ENCODE measurements around the gene PMPCA. TPM values are rescaled to one million over a fixed set of nuclear protein-coding genes. Genes with fewer than 3 reads are reported as not detected.

PMPCA gene, protein sequence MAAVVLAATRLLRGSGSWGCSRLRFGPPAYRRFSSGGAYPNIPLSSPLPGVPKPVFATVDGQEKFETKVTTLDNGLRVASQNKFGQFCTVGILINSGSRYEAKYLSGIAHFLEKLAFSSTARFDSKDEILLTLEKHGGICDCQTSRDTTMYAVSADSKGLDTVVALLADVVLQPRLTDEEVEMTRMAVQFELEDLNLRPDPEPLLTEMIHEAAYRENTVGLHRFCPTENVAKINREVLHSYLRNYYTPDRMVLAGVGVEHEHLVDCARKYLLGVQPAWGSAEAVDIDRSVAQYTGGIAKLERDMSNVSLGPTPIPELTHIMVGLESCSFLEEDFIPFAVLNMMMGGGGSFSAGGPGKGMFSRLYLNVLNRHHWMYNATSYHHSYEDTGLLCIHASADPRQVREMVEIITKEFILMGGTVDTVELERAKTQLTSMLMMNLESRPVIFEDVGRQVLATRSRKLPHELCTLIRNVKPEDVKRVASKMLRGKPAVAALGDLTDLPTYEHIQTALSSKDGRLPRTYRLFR
- 114 and 124 TPM in 2 replicates for total RNA-seq

DNA sequence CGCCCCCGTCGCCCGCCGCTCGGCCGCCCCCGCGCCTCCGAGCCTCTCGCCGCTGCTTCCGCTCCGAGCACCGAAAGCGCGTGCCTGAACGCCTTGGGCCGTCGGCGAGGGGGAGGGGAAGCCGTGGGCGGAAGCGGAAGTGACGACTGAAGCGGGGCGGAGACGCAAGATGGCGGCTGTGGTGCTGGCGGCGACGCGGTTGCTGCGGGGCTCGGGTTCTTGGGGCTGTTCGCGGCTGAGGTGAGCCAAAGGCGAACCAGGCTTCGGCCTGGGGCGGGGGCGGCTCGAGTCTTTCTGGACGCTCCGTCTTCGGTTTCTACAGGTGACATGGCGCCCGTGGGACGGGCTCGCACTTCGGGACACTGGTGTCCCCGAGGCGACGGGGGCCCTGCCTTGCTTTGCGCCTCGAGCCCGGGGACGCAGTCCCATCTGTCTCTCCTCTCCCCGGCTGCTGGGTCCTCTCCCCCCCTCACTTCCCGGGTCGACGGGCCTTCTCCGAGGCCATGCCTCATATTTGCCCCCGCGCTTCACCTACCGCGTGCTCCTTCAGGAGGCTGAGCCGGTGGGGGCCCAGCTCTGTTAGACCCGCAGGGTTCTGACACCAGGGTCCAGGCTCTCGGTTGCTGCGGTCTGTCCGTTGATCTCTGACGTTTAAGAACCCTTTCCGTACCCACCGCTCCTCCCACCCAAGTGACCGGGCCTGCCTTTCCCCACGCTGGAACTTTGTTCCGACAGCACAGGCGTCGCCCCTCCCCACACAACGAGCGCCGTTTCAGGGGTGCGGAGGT, at the start of gene PMPCA, which contains the start of gene ENTR1:
TSS of gene PMPCA (plus strand) at position 159 of the 788 bp plus-strand sequence. CDS start at position 170, 11 bp downstream.
TSS of gene ENTR1 (minus strand) at position 115 of the 788 bp plus-strand sequence. CDS start 217 bp downstream, outside the sequence.
- Mint-ChIP-seq H3K4me3 (peak within 1 kb of the TSS; percentile 94), H3K4me1 (peaks cover 40% of the 10 kb centered on the region), H3K27me3 (no peaks in the 10 kb centered on the region), H3K36me3 (ENCODE audit: low read depth) (peaks cover 55% of the 10 kb centered on the region), H3K27ac (peak within 1 kb of the TSS; percentile 95), H3K9me3 (no peaks in the 10 kb centered on the region)
- intact Hi-C loops (cut with micrococcal nuclease), result loop anchor here (1.0 to 5.0 kb wide), 4 partner anchors 10 to 163 kb away; partner anchors contain the start of genes INPP5E, NOTCH1, QSOX2 and SNAPC4
- peak; percentile 99 for DNase-seq

DNA sequence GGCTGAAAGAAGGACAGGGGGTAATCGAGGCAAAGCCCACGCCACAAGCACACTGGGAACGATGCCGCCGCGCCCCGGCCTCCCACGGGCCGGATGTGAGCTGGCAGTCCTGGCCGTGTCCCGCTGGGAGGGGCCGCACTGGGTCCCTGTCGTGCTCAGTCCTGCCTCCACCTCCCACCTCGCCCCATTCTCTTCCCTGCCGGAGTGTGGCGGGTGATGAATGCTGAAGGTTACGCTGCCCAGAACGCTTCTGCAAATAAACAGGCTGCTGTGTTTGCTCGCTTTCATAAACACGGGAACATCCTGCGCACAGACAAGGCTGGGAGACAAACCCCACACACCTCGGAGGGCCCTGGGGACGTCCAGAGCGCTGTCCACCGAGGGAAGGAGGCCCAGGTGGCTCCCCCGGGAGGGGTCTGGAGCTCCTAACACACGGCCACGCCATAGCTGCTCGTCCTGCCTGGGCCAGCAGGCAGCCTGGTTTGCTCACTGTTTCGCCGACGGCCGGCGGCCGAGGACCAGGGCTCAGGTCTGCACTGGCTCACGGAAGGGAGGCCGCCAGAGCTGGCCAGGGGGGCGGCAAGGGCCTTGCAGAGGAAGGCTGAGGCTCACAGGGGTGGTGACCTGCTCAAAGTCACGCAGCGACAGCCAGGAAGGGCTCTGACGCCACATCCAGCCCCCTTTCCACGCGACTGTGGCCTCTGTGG, 49.3 kb upstream of the PMPCA start:
- no peaks in the 10 kb centered on the region for H3K9me3 Mint-ChIP-seq
- no peak overlapping the region for H3K27ac Mint-ChIP-seq
- intact Hi-C loops (cut with micrococcal nuclease), result no loop called here
- H3K27me3 Mint-ChIP-seq, result no peaks in the 10 kb centered on the region
- peaks cover 4% of the 10 kb centered on the region for H3K4me1 Mint-ChIP-seq
- no peak for DNase-seq
- H3K4me3 Mint-ChIP-seq, result no peak overlapping the region
- peaks cover 5% of the 10 kb centered on the region for H3K36me3 Mint-ChIP-seq (ENCODE audit: low read depth)

DNA sequence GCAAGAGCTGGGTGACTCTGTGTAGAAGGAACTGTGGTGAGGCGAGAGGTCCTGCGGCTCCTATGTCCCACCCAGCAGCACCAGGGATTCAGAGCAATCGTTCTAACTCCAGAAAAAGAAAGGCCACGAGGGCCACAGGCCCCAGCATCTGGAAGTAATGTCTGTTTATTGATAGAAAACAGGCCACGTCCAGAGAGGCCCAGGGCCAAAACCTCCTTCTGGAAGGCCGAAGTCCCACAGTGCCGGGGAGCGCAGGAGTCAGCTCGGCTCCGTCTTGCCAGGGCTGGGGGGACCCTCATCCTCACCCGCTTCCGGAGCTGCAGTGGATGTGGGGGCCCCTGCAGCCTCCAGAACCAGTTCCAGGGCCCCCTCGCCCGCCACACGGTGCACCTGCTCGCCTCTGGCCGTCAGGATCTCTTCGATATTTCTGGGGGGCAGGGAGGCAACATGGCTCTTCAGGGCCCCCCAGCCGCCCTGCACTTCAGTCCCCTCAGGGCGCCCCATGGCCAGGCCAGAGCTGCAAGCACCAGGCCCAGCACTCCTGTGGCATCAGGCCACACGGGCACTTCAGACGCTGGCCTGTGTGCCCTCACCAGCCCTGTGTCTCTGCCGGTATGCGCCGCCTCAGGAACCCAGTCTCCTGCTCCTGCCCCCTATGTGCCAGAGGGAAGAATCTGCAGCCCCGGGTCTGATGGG, 48.6 kb upstream of the PMPCA start:
- H3K4me3 Mint-ChIP-seq, result no peak overlapping the region
- H3K9me3 Mint-ChIP-seq, result no peaks in the 10 kb centered on the region
- H3K36me3 Mint-ChIP-seq (ENCODE audit: low read depth), result peaks cover 5% of the 10 kb centered on the region
- peaks cover 4% of the 10 kb centered on the region for H3K4me1 Mint-ChIP-seq
- intact Hi-C loops (cut with micrococcal nuclease), result no loop called here
- DNase-seq, result no peak
- no peak overlapping the region for H3K27ac Mint-ChIP-seq
- no peaks in the 10 kb centered on the region for H3K27me3 Mint-ChIP-seq

DNA sequence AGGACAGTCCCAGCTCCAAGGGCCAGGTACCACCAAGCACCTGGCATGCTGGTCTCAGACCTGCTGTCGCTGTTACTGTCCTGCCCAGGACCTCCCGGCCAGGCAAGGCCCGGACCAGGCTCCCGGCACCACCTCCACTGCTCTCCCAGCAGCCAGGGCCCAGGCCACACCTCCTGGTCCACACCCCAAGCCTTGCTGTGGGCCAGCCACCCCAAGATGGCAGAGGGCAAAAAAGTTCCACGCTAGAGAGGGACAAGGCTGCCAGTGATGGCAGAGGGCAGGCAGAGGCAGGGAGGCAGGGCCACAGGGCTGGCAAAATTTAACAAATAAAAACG, 48.0 kb upstream of the PMPCA start:
- Mint-ChIP-seq H3K27me3 (no peaks in the 10 kb centered on the region), H3K4me3 (no peak overlapping the region), H3K27ac (no peak overlapping the region), H3K4me1 (peaks cover 4% of the 10 kb centered on the region), H3K9me3 (no peaks in the 10 kb centered on the region), H3K36me3 (ENCODE audit: low read depth) (peaks cover 5% of the 10 kb centered on the region)
- intact Hi-C loops (cut with micrococcal nuclease), result no loop called here
- peak; percentile 63 for DNase-seq

DNA sequence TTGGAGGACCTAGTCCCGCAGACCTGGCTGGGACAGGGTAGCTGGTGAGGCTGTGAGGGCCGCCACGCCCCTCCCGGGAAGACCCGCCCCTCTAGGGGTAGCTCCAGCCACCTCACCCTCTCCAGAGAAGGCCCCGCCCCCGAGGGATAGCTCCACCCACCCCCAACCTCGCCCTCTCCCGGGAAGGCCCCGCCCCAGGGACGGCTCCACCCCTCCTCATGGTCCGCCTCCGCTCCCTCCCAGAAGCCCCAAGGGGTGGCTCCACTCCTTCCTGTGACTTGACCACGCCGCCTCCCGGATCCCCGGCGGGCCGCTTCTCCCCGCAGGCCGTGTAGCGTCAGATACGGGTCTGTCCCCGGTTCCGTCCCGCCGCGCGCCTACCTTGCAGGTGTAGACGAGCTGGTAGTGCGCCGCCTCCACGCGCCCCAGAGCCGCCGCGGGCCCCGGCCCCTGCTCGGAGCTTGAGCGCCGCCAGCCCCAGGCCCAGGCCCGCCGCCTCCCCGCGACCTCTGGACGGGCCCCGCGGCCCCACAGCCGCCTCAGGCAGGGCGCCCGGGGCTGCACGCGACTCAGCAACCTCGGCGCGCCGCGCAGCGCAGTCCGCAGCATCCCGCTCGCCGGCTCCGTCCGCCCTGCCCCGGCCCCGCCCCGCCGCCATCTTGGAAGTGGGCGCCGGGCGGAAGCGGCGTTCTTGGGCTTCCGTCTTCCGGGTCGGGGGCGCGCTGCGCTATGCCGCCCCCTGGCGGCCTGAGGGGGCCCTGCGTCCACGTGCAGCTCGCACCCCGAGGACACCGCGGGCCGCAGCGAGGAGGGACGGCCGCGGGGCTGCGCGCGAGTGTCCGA, 47.1 kb upstream of the PMPCA start, which contains the start of gene DNLZ:
TSS of gene DNLZ (minus strand) at position 639 of the 843 bp plus-strand sequence. CDS start at position 609, 30 bp downstream.
- Mint-ChIP-seq H3K27ac (peak within 1 kb of the TSS; percentile 89), H3K9me3 (no peaks in the 10 kb centered on the region), H3K4me3 (peak within 1 kb of the TSS; percentile 83), H3K27me3 (no peaks in the 10 kb centered on the region), H3K4me1 (peaks cover 4% of the 10 kb centered on the region), H3K36me3 (ENCODE audit: low read depth) (peaks cover 5% of the 10 kb centered on the region)
- DNase-seq, result peak; percentile 97
- intact Hi-C loops (cut with micrococcal nuclease), result loop anchor here (1.0 kb wide), 1 partner anchor 37 kb away; the partner anchor contains the start of gene SNAPC4

DNA sequence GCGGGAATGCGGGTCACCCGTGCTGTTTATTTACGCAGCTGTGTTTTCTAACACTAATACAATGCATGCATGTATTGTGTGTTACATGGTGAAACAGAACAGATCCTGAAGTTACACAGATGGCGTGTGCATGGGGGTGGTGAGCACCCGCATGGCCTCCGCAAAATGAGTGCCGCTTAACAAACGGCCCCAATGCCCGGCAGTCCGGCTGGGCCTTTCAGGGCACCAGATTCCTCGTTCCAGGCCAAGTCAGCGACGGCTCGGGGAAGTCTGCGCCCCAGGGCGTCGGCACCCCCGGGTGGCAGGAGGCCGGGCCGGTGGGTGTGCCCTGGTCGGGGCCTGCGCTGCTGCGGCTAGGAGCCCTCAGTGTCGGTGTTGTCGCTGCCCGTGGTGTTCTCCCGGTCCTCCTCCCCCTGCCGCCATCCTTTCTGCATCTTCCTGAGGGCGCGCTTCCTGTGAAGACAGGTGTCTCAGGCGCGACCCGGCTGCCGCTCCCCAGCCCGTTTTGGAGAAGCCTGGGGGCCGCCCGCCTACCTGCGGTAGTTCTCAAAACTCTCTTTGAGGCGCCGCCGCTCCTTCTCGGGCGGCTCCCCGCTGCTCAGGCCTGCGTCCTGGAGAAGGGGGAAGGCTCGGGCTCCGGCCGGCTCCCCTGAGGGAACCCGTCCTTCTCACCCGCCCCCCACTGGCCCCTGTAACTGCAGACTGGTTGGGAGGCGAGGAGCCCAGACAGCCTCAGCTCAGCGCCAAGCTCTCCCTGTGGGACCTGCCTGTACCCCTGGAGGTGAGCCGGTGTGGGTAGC, 46.3 kb upstream of the PMPCA start:
- intact Hi-C loops (cut with micrococcal nuclease), result loop anchor here (1.0 kb wide), 1 partner anchor 36 kb away; the partner anchor contains the start of gene SNAPC4
- Mint-ChIP-seq H3K9me3 (no peaks in the 10 kb centered on the region), H3K36me3 (ENCODE audit: low read depth) (peaks cover 5% of the 10 kb centered on the region), H3K4me1 (peaks cover 4% of the 10 kb centered on the region), H3K27ac (peak overlapping the region; percentile 16), H3K4me3 (peak overlapping the region; percentile 53), H3K27me3 (no peaks in the 10 kb centered on the region)
- no peak for DNase-seq

DNA sequence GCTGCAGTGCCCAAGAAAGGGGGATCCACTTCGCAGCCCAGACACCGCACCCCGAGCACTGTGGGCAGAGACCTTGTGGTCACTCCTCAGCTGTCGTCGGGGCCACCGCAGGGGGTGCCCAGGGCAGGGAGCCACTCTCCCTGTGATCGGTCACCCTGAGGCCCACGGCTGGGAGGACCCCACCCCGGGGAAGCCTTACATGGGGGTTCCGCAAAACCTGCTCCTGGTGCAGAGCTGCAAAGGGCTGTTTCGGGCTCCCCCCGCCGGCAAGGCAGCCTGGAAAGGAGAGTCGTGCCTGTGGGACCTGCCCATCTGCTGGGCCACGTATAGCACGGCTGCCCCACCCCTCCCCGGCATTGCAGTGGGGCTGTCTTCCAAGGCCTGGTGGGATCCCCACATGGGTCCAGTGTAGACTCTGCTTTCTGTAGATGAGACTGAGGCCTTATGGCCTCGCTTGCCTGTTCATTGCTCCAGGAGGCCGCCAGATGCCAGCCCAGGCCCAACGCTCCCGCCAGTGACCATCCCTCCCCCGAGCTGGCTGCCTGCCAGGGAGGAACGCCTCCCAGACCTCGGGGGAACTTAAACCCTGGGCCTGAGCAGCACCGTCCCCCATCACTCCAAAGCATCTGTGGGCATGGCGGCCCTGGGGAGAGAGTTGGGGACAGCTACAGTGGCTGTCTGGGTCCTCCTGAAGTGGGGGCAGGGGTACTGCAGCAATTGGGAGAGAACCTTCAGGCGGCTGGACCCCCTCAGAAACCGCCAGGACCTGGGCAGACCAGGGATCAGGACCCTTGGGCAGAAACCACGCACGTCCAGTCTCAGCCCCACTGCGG, 45.3 kb upstream of the PMPCA start:
- intact Hi-C loops (cut with micrococcal nuclease), result no loop called here
- H3K36me3 Mint-ChIP-seq (ENCODE audit: low read depth), result peaks cover 5% of the 10 kb centered on the region
- no peak overlapping the region for H3K27ac Mint-ChIP-seq
- no peak for DNase-seq
- H3K9me3 Mint-ChIP-seq, result no peaks in the 10 kb centered on the region
- H3K4me1 Mint-ChIP-seq, result peaks cover 4% of the 10 kb centered on the region
- no peak overlapping the region for H3K4me3 Mint-ChIP-seq
- H3K27me3 Mint-ChIP-seq, result no peaks in the 10 kb centered on the region

DNA sequence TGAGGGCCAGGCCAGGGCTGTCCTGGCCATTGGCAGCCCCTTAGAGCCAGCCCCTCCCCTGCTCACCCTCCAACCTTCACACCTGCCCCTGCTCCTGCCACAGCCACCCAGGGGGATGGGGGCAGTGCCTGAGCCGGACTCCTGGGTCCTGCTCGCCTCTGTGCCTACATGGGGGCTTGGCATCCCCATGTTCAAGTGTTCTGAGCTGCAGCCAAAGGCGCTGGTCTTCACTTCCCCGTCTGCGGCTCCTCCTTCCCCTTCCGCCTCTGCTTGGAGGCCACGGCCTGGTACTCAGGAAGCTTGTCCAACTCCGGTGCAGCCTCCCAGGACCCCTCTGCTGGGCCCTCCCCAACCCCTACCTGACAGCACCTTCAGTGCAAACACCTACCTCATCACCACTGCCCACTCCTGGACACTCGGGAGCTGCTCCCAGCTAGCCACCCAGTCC, 44.7 kb upstream of the PMPCA start:
- Mint-ChIP-seq H3K9me3 (no peaks in the 10 kb centered on the region), H3K36me3 (ENCODE audit: low read depth) (peaks cover 5% of the 10 kb centered on the region), H3K4me3 (no peak overlapping the region), H3K27me3 (no peaks in the 10 kb centered on the region), H3K4me1 (peaks cover 4% of the 10 kb centered on the region), H3K27ac (no peak overlapping the region)
- intact Hi-C loops (cut with micrococcal nuclease), result no loop called here
- DNase-seq, result no peak

DNA sequence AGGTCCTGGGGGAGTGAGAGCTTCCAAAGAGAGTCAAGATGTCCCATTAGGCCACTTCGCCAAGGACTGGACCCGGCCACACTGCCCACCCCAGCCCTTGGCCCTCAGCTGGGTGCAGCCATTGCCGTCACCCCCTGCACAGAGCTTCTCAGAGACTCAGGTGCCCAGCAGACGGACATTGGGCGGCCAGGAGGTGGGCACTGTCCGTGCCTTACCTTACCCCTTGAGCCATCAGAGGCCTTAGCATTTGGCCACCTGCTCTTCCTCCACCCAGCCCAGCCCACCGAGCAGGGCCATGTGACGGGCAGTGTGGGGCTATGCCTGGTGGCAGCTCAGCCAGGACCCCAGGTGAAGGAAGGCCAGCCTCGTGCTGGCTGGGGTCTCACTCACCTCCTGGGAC, 43.6 kb upstream of the PMPCA start:
- no peaks in the 10 kb centered on the region for H3K9me3 Mint-ChIP-seq
- no peak overlapping the region for H3K4me3 Mint-ChIP-seq
- peaks cover 4% of the 10 kb centered on the region for H3K4me1 Mint-ChIP-seq
- no peak for DNase-seq
- H3K36me3 Mint-ChIP-seq (ENCODE audit: low read depth), result peaks cover 5% of the 10 kb centered on the region
- intact Hi-C loops (cut with micrococcal nuclease), result no loop called here
- no peak overlapping the region for H3K27ac Mint-ChIP-seq
- no peaks in the 10 kb centered on the region for H3K27me3 Mint-ChIP-seq

DNA sequence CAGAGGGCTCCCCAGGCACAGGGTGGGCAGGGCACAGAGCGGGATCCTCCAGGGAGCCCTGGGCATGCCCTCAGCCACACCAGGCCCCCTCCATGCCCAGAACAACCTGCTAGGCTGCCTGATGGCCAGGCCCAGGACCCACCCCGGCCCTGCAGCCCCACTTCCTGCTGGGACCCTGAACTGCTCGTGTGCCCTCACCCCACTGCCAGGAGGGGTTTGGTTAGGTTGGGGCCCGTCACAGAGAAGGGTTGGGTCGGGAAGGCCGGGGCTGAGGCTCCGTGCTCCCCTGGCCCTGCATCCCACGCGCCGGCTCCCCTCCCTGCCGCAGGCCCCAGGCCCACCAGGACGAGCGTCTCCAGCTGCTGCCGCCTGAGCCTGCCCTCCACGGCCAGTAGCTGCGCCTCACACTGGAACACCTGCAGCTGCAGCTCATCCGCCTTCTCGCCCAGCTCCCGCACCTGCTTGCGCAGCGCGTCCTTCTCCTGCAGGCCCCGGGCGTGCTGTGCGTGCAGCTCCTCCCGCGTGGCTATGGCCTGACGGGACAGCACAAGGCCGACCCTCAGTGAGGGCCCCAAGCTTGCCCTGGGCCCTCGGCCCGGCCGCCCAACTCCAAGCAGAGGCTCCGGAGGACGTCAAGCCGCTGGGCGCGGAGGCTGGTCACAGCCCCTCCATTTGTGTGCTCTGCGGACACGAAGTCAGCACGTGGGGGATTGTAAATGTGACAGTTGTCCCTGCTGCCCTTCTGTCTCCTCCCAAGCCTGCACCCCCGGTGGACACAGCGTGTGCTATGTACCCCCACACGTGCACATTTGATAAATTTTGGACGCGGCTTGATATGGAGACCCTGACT, 42.9 kb upstream of the PMPCA start:
- DNase-seq, result no peak
- intact Hi-C loops (cut with micrococcal nuclease), result no loop called here
- Mint-ChIP-seq H3K4me1 (peaks cover 4% of the 10 kb centered on the region), H3K27ac (no peak overlapping the region), H3K36me3 (ENCODE audit: low read depth) (peaks cover 5% of the 10 kb centered on the region), H3K9me3 (no peaks in the 10 kb centered on the region), H3K4me3 (no peak overlapping the region), H3K27me3 (no peaks in the 10 kb centered on the region)
